Left lung (tissue), 10 donors: Measurements from ENCODE around the gene PSMF1. TPM values are rescaled to one million over a fixed set of nuclear protein-coding genes. Genes with fewer than 3 reads are reported as not detected.

Experiments
- ATAC-seq: fragments of 200-7000 bp; cut with Tn5 transposase; one replicate; pipeline ENCODE4 v1.9.1; 2020; ENCODE audit warnings: moderate library complexity
- DNase-seq, 4 donors: peaks; one replicate each; pipeline ENCODE4 v3.0.0-alpha.2; 2013 to 2020
- H3K27ac ChIP-seq, 2 donors: fragments of 200-600 bp; sonication (generic) in 1 of 2; one replicate each; pipeline versions ENCODE4 v1.5.0 to v1.8.0; 2020 to 2021
- H3K27me3 ChIP-seq, 2 donors: fragments of 200-600 bp; sonication (generic) in 1 of 2; one replicate each; pipeline versions ENCODE4 v1.5.0 to v1.8.0; 2020 to 2021
- H3K36me3 ChIP-seq, 2 donors: fragments of 200-600 bp; sonication (generic) in 1 of 2; one replicate each; pipeline versions ENCODE4 v1.5.0 to v1.8.0; 2020 to 2021
- H3K4me1 ChIP-seq, 2 donors: fragments of 200-600 bp; one replicate each; pipeline ENCODE4 v1.8.0; 2021
- H3K4me3 ChIP-seq, 2 donors: fragments of 200-600 bp; sonication (generic) in 1 of 2; one replicate each; pipeline versions ENCODE4 v1.5.0 to v1.8.0; 2020 to 2021; ENCODE audit warnings: mild to moderate bottlenecking in 1 of 2
- H3K9me3 ChIP-seq, 2 donors: fragments of 200-600 bp; sonication (generic) in 1 of 2; one replicate each; pipeline versions ENCODE4 v1.5.0 to v1.8.0; 2020 to 2021
- CTCF ChIP-seq, 2 donors: fragments of 200-600 bp; sonication (generic) in 1 of 2; IDR thresholded peaks; one replicate each; pipeline versions ENCODE4 v1.5.0 to v1.8.0; 2021; ENCODE audit warnings: antibody characterized with exemption in 2 of 2
- intact Hi-C, 2 donors: fragments of 100-400 bp; cut with DNase I; formaldehyde crosslinking; loops; one replicate each; pipeline versions ENCODE4 v1.11.2 to v1.14.2; 2022
- polyA plus RNA-seq, 6 donors: library from polyadenylated mRNA; unstranded; fragments of 120-200 nt; gene quantifications; one replicate each; pipeline ENCODE4 v1.2.1, GENCODE V29; 2013; ENCODE audit not compliant: insufficient read length in 6 of 6
- total RNA-seq, 2 donors: library from RNA; stranded (reverse); fragmentation: NEBNext Ultra II Directional; extraction: Animal tissue kit (Norgen Biotek cat#: 25700); gene quantifications; one replicate each; pipeline ENCODE4 v1.2.1, GENCODE V29; 2021
- donor health status: DM: no; HTN: yes; CAD: no.
- donor health status: DM: no; HTN: no; CAD: no.

Gene PSMF1
- total and polyA plus RNA-seq, 8 donors = 121 to 149 (median 130) TPM

DNA sequence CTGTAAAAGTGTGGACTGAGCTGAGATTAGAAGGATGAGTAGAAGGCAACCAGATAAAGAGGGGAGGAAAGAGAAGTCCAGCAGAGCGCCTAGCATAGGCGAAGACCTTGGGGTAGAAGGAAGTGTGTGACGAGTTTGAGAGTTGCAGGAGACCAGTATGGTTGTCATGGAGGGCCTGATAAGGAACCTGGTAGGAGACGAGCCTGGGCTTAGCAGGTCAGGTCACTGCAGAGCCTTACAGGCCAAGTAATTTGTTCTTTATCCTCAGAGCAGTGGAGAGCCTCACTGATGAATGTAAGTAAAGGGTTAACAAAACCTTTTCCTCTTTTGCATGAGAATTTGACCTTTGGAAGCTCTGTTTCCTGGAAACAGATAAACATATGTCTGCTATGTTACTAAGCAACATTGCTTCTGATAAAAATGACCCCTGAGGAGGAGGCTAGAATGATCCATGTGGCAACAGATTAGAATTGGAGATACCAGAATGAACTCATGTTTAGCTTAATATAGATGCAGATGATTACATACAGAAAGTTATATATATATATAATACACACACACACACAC is 69.3 kb downstream of the PSMF1 start:
- ATAC-seq (no peak), DNase-seq (no peak)
- Histone ChIP-seq H3K27me3 (peaks cover 10 to 43% of the 10 kb centered on the region in 2 donors), H3K36me3 (no peaks in the 10 kb centered on the region), H3K9me3 (no peaks in the 10 kb centered on the region), H3K4me3 (no peak overlapping the region), H3K4me1 (peaks cover 5 to 13% of the 10 kb centered on the region in 2 donors), H3K27ac (peak overlapping the region in 1 of 2 donors; percentile 33)
- TF ChIP-seq CTCF (IDR thresholded peaks at IDR 0.05) = no peak
- intact Hi-C loops = no loop called here

GRCh38 chr20:1188347-1188746 is 69.9 kb downstream of the PSMF1 start:
- DNase-seq = no peak
- Histone ChIP-seq H3K27me3 (peaks cover 10 to 39% of the 10 kb centered on the region in 2 donors), H3K27ac (no peak overlapping the region), H3K36me3 (no peaks in the 10 kb centered on the region), H3K4me1 (peaks cover 5 to 13% of the 10 kb centered on the region in 2 donors), H3K4me3 (no peak overlapping the region), H3K9me3 (no peaks in the 10 kb centered on the region)
- no peak for ATAC-seq
- no peak for TF ChIP-seq CTCF (IDR thresholded peaks at IDR 0.05)
- intact Hi-C loops = no loop called here

DNA sequence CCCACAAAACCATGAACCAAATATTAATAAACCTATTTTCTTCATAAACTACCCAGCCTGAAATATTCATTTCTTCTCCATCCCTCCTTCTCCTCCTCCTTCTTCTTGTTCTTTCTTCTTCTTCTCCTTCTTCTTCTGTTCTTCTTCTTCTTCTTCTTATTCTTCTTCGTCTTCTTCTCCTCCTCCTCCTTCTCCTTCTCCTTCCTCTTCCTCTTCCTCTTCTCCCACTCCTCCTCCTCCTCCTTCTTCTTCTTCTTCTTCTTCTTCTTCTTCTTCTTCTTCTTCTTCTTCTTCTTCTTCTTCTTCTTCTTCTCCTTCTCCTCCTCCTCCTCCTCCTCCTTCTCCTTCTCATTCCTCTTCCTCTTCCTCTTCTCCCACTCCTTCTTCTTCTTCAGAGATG is 71.4 kb downstream of the PSMF1 start:
- no peaks in the 10 kb centered on the region for H3K36me3 ChIP-seq
- no peak overlapping the region for H3K4me3 ChIP-seq
- ATAC-seq = no peak
- peaks cover 3 to 24% of the 10 kb centered on the region in 2 donors for H3K27me3 ChIP-seq
- no peak overlapping the region for H3K27ac ChIP-seq
- H3K9me3 ChIP-seq = no peaks in the 10 kb centered on the region
- H3K4me1 ChIP-seq = peaks cover 5 to 12% of the 10 kb centered on the region in 2 donors
- no peak for DNase-seq
- no peak for TF ChIP-seq CTCF (IDR thresholded peaks at IDR 0.05)
- intact Hi-C loops = no loop called here

GRCh38 chr20:1190847-1191246 is 72.4 kb downstream of the PSMF1 start:
- ATAC-seq (no peak), DNase-seq (no peak)
- Histone ChIP-seq H3K27me3 (peaks cover 0 to 14% of the 10 kb centered on the region in 2 donors), H3K9me3 (no peaks in the 10 kb centered on the region), H3K36me3 (no peaks in the 10 kb centered on the region), H3K27ac (no peak overlapping the region), H3K4me3 (no peak overlapping the region), H3K4me1 (peaks cover 1 to 3% of the 10 kb centered on the region in 2 donors)
- no peak for TF ChIP-seq CTCF (IDR thresholded peaks at IDR 0.05)
- intact Hi-C loops = no loop called here

- no peak for TF ChIP-seq CTCF (IDR thresholded peaks at IDR 0.05)
- peaks cover 0 to 9% of the 10 kb centered on the region in 2 donors for H3K27me3 ChIP-seq
- intact Hi-C loops = no loop called here
- no peaks in the 10 kb centered on the region for H3K36me3 ChIP-seq
- no peaks in the 10 kb centered on the region for H3K4me1 ChIP-seq
- no peak overlapping the region for H3K4me3 ChIP-seq
- ATAC-seq (no peak), DNase-seq (peak in 2 of 4 donors; percentile 64 to 86)
- H3K9me3 ChIP-seq = no peaks in the 10 kb centered on the region
- no peak overlapping the region for H3K27ac ChIP-seq
Measured at GRCh38 chr20:1191299-1191698, 72.9 kb downstream of the PSMF1 start.
